K562 (cell line): ENCODE results near the gene KIF19. TPM values are rescaled to one million over a fixed set of nuclear protein-coding genes. Genes with fewer than 3 reads are reported as not detected.

Experiments
- CBX5 ChIP-seq: IDR thresholded peaks from 2 replicates; pipeline ENCODE4 v1.6.1; 2014; ENCODE audit warnings: low read depth, borderline replicate concordance
- CHAMP1 ChIP-seq: fragments of 450-650 bp; IDR thresholded peaks from 2 replicates; pipeline ENCODE4 v1.6.1; 2016; ENCODE audit warnings: mild to moderate bottlenecking
- ETS2 ChIP-seq: IDR thresholded peaks from 2 replicates; pipeline ENCODE4 v1.6.1; 2016; ENCODE audit warnings: borderline replicate concordance, missing genetic modification characterization, mild to moderate bottlenecking, moderate library complexity, missing compliant biosample characterization; ENCODE audit not compliant: poor library complexity, severe bottlenecking
- GTF2A2 ChIP-seq: IDR thresholded peaks from 2 replicates; pipeline ENCODE4 v1.6.1; 2016; ENCODE audit warnings: mild to moderate bottlenecking, missing genetic modification characterization, missing compliant biosample characterization
- GTF2E2 ChIP-seq: fragments of 200-800 bp; sonication (Bioruptor generic); IDR thresholded peaks from 2 replicates; pipeline ENCODE4 v1.6.1; 2016; ENCODE audit warnings: missing genetic modification characterization, missing compliant biosample characterization
- HIVEP1 ChIP-seq: fragments of 250-450 bp; sonication (Bioruptor Pico); IDR thresholded peaks from 2 replicates; pipeline ENCODE4 v1.4.0; 2020; ENCODE audit warnings: mild to moderate bottlenecking
- KAT8 ChIP-seq: fragments of 450-650 bp; IDR thresholded peaks from 2 replicates; pipeline ENCODE4 v1.6.1; 2016; ENCODE audit warnings: low read depth, mild to moderate bottlenecking
- KLF13 ChIP-seq: fragments of 450-650 bp; IDR thresholded peaks from 2 replicates; pipeline ENCODE4 v1.6.1; 2016; ENCODE audit warnings: missing genetic modification characterization, low read depth, mild to moderate bottlenecking, missing compliant biosample characterization, moderate library complexity, borderline replicate concordance
- MCM7 ChIP-seq, 2 experiments: fragments of 450-650 bp; IDR thresholded peaks; 2 replicates each; pipeline ENCODE4 v1.6.1; 2016 to 2018
- MEF2A ChIP-seq: IDR thresholded peaks from 2 replicates; pipeline ENCODE4 v1.6.1; 2011; ENCODE audit warnings: low read depth, mild to moderate bottlenecking, low read length, moderate library complexity; ENCODE audit not compliant: control insufficient read depth
- MLLT1 ChIP-seq, 2 experiments: fragments of 450-650 bp; IDR thresholded peaks; 2 replicates each; pipeline ENCODE4 v1.6.1; 2016
- MTF1 ChIP-seq: fragments of 250-450 bp; sonication (Bioruptor Pico); IDR thresholded peaks from 2 replicates; pipeline ENCODE4 v1.9.0; 2021; ENCODE audit warnings: moderate library complexity, mild to moderate bottlenecking, inconsistent platforms, borderline replicate concordance
- MYC ChIP-seq, 2 experiments: fragments of 250-450 bp in 1 of 2; sonication (Bioruptor Pico) in 1 of 2; IDR thresholded peaks; 2 replicates each; pipeline versions ENCODE4 v1.5.1 to v1.6.1; 2012 to 2021; ENCODE audit warnings: low read depth in 2 of 2, borderline replicate concordance in 1 of 2, improper control_type of control experiment in 1 of 2, low read length in 1 of 2, mild to moderate bottlenecking in 1 of 2, moderate library complexity in 1 of 2
- NCOA1 ChIP-seq: fragments of 450-650 bp; IDR thresholded peaks from 2 replicates; pipeline ENCODE4 v1.6.1; 2016; ENCODE audit warnings: low read depth
- NRF1 ChIP-seq, 2 experiments: fragments of 450-650 bp; IDR thresholded peaks in 1 of 2; conservative IDR thresholded peaks in 1 of 2; 2 replicates each; pipeline ENCODE4 v1.6.1; 2014; ENCODE audit warnings: mild to moderate bottlenecking in 2 of 2
- NUFIP1 ChIP-seq: fragments of 450-650 bp; IDR thresholded peaks from 2 replicates; pipeline ENCODE4 v1.6.1; 2018; ENCODE audit not compliant: partially characterized antibody
- PHF21A ChIP-seq: fragments of 450-650 bp; IDR thresholded peaks from 2 replicates; pipeline ENCODE4 v1.6.1; 2017; ENCODE audit warnings: low read depth, borderline replicate concordance
- PKNOX1 ChIP-seq: fragments of 450-650 bp; IDR thresholded peaks from 2 replicates; pipeline ENCODE4 v1.6.1; 2016
- POLR2AphosphoS2 ChIP-seq: IDR thresholded peaks from 2 replicates; pipeline ENCODE4 v1.6.1; 2012; ENCODE audit warnings: low read length, improper control_type of control experiment
- RAD51 ChIP-seq: fragments of 450-650 bp; IDR thresholded peaks from 2 replicates; pipeline ENCODE4 v1.7.1; 2016; ENCODE audit warnings: low read depth, mild to moderate bottlenecking, borderline replicate concordance
- SLC30A9 ChIP-seq: fragments of 250-450 bp; sonication (Bioruptor Pico); IDR thresholded peaks from 2 replicates; pipeline ENCODE4 v1.8.0; 2022; ENCODE audit warnings: mild to moderate bottlenecking, moderate library complexity
- SRSF3 ChIP-seq: fragments of 200-400 bp; formaldehyde crosslinking; IDR thresholded peaks from 2 replicates; pipeline ENCODE4 v1.6.1; 2016; ENCODE audit warnings: mild to moderate bottlenecking, low read length, moderate library complexity; ENCODE audit not compliant: insufficient read depth
- TARDBP ChIP-seq: fragments of 450-650 bp; IDR thresholded peaks from 2 replicates; pipeline ENCODE4 v1.6.1; 2016
- ZNF197 ChIP-seq: fragments of 200-800 bp; sonication (Bioruptor generic); IDR thresholded peaks from 2 replicates; pipeline ENCODE4 v1.6.1; 2016; ENCODE audit warnings: low read depth, missing genetic modification characterization, missing compliant biosample characterization
- ZNF408 ChIP-seq: fragments of 250-450 bp; sonication (Bioruptor Pico); IDR thresholded peaks from 2 replicates; pipeline ENCODE4 v1.4.0; 2020; ENCODE audit warnings: low read depth, mild to moderate bottlenecking, moderate library complexity
- polyA plus RNA-seq, 8 experiments: library from polyadenylated mRNA; depleted of rRNA in 4 of 8; stranded (reverse) in 5 of 8; unstranded in 3 of 8; fragments of >200 nt; fragmentation: Nextera tagmentation in 2 of 8; fragmentation: Illumina TruSeq in 1 of 8; extraction: Ambion mirVana in 2 of 8; extraction: Trizol in 1 of 8; gene quantifications; 2 replicates each; pipeline versions ENCODE4 v1.2.1 to v1.2.3, GENCODE V29; 2011 to 2014; ENCODE audit warnings: inconsistent platforms in 1 of 8, missing spikeins in 1 of 8
- total RNA-seq, 7 experiments: library from RNA; depleted of rRNA in 6 of 7; stranded (reverse); fragments of >200 nt in 6 of 7; fragmentation: Illumina TruSeq in 2 of 7; extraction: Trizol in 2 of 7; gene quantifications; 2 replicates each; pipeline versions ENCODE4 v1.2.1 to v1.2.3, GENCODE V29; 2011 to 2021; ENCODE audit warnings: low replicate concordance in 1 of 7

Gene KIF19
- total and polyA plus RNA-seq, 9 of the 15 experiments (the other 6 are each of a cell fraction or from before 2014, with no cell fraction given) = 0.10 TPM; not detected in 8

GRCh38 chr17:74296548-74296936, 29.5 kb upstream of the KIF19 start (continued):
- no peak for TF ChIP-seq ETS2 (tag)
- no peak for TF ChIP-seq NUFIP1
- TF ChIP-seq KLF13 (tag) = no peak
- TF ChIP-seq GTF2E2 (tag) = no peak
- no peak for TF ChIP-seq KAT8
- no peak for TF ChIP-seq TARDBP
- no peak for TF ChIP-seq CHAMP1
- no peak for TF ChIP-seq MCM7 (IDR thresholded peaks at IDR 0.05)
- 0 out of 4 replicates have a peak, but pooled peaks of 1 of the 2 experiments have one; percentile 13 for TF ChIP-seq NRF1 (conservative IDR thresholded peaks at IDR 0.05 in 1 of 2, IDR thresholded peaks at IDR 0.05 in 1 of 2)
- peak; percentile 56 for TF ChIP-seq PKNOX1
- peak; percentile 37; the same call in 1 of the 2 replicates for TF ChIP-seq RAD51
- TF ChIP-seq ZNF408 = no peak
- 0 out of 2 replicates have a peak, but pooled peaks have one; percentile 68 for TF ChIP-seq ZNF197 (CRISPR knock-in tag)
- TF ChIP-seq NCOA1 = no peak
- TF ChIP-seq MLLT1 (IDR thresholded peaks at IDR 0.05) = peak in 1 of 2 experiments; percentile 69; a peak in 2 of 4 replicates
- TF ChIP-seq CBX5 = 0 out of 2 replicates have a peak, but pooled peaks have one; percentile 24
- no peak for TF ChIP-seq SLC30A9 (CRISPR knock-in tag)
- TF ChIP-seq MEF2A = no peak
- no peak for TF ChIP-seq GTF2A2
- TF ChIP-seq SRSF3 = no peak
- TF ChIP-seq MYC (IDR thresholded peaks at IDR 0.05; ENCODE audit: low read depth, low read length) = peak; percentile 49; the same call in 1 of the 2 replicates
- no peak for TF ChIP-seq MYC (CRISPR knock-in tag; IDR thresholded peaks at IDR 0.05; ENCODE audit: borderline replicate concordance, low read depth)
- no peak for TF ChIP-seq POLR2AphosphoS2
- peak; percentile 24; the same call in 1 of the 2 replicates for TF ChIP-seq PHF21A
- no peak for TF ChIP-seq MTF1 (CRISPR knock-in tag)
- TF ChIP-seq HIVEP1 (CRISPR knock-in tag) = no peak
